GM13977 (cell line): Measurements from ENCODE around the gene IL4R.

Experiments used
- DNase-seq: peaks from one replicate; pipeline ENCODE4 v3.0.0; 2012; ENCODE audit warnings: low spot score
- in situ Hi-C: fragments of 300-500 bp; cut with MboI; formaldehyde crosslinking; loops from one replicate; pipeline ENCODE4 v1.12.0; 2022; ENCODE audit warnings: low sequenced_read_pairs, low pct_unique_long_range_greater_than_20kb, mixed read lengths, inconsistent platforms; ENCODE audit not compliant: unreplicated experiment
- TF ChIP-seq, protein P1 (sequence below): IDR thresholded peaks from 2 replicates; pipeline ENCODE4 v1.5.1; 2012; ENCODE audit warnings: mild to moderate bottlenecking, control low read depth; ENCODE audit not compliant: insufficient read depth; ENCODE audit errors: extremely low read depth, missing control alignments

The IL4R gene

DNA sequence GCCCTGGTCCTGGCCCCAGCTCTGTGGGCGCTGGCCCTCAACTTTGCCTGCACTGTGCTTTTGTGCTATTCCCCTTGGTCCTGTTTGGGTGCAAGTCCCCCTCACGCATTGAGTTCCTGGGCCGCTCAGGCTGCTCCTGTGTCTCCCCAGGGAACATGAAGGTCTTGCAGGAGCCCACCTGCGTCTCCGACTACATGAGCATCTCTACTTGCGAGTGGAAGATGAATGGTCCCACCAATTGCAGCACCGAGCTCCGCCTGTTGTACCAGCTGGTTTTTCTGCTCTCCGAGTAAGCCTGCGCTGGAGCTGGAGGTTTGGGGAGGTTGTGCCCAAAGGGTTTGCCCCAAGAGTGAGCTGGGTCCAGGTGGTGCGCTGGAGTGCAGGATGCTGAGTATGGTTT lies 28.2 kb downstream of the IL4R start:
- TF ChIP-seq, protein P1, sequence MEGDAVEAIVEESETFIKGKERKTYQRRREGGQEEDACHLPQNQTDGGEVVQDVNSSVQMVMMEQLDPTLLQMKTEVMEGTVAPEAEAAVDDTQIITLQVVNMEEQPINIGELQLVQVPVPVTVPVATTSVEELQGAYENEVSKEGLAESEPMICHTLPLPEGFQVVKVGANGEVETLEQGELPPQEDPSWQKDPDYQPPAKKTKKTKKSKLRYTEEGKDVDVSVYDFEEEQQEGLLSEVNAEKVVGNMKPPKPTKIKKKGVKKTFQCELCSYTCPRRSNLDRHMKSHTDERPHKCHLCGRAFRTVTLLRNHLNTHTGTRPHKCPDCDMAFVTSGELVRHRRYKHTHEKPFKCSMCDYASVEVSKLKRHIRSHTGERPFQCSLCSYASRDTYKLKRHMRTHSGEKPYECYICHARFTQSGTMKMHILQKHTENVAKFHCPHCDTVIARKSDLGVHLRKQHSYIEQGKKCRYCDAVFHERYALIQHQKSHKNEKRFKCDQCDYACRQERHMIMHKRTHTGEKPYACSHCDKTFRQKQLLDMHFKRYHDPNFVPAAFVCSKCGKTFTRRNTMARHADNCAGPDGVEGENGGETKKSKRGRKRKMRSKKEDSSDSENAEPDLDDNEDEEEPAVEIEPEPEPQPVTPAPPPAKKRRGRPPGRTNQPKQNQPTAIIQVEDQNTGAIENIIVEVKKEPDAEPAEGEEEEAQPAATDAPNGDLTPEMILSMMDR: no peak
- no peak for DNase-seq
- in situ Hi-C loops: no loop called here

DNA sequence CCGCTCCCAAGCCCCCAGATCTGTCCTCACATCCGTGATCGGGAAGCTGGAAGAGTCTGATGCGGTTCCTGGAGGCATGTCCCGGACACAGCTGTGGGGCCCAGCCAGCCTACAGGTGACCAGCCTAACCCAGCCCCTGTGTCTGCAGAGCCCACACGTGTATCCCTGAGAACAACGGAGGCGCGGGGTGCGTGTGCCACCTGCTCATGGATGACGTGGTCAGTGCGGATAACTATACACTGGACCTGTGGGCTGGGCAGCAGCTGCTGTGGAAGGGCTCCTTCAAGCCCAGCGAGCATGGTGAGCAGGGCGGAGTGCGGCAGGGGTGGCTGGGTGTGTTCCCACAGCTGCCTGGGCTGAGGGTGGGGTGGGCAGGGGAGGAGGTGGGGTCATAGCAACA lies 30.9 kb downstream of the IL4R start:
- DNase-seq: no peak
- TF ChIP-seq, protein P1: no peak
- in situ Hi-C loops: no loop called here

DNA sequence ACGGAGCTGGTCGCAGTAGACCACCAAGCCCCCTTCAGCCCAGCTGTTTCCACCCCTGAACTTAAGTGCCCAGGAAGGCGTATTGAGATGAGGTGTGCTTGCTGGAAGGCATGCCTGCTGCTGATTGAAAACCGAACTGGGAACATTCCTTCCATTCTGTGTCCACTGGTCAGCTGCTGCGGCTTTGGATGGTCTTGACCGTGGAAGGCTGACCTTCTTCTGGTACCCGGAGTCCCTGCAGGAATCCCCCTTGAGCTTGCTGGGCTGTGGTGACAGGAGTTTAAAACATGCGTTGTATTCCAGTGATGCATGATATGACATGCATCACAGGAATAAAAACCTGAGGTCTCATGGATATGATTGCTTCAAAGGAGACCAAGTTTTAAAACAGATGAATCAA lies 31.4 kb downstream of the IL4R start:
- no peak for DNase-seq
- TF ChIP-seq, protein P1: no peak
- in situ Hi-C loops: no loop called here

GRCh38 chr16:27346819-27347218 lies 33.0 kb downstream of the IL4R start:
- no peak for DNase-seq
- TF ChIP-seq, protein P1: no peak
- in situ Hi-C loops: no loop called here

GRCh38 chr16:27347930-27348685 lies 34.3 kb downstream of the IL4R start:
- in situ Hi-C loops: no loop called here
- no peak for DNase-seq
- TF ChIP-seq, protein P1: no peak

- in situ Hi-C loops: no loop called here
- TF ChIP-seq, protein P1: no peak
- DNase-seq: no peak
These were observed 35.5 kb downstream of the IL4R start for GRCh38 chr16:27349276-27349675.
